ENCODE data around the gene NOXO1.

DNA sequence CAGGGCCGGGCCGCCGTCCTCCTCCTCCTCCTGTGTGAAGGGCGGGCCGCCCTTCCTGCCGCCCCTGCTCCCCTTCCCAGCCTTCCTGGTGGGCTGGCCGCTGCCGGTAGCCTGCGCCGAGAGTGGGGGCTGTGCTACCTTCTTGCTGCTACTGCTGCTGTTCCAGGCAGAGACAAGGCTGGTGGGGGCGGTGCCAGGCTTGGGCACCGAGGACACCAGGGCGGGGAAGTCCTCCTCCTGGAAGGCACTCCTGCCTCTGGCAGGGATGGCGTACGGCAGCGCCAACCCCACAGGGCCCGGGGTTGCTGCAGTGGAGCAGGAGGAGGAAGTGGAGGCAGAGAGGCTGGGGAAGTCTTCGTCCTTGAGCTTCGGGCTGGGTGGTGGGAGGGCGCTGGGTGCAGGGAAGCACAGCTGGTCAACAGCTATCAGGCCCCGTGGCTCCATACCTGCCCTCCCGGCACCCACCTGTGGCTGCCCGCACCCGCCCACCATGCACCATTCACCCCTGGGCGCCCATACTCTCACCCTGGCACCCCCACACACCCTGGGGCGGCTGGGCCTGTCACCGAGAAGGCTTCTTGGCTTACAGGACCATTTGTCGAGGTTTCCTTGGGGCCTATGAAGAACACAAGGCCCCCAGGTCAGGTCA, 18.7 kb upstream of the NOXO1 start:
- TF ChIP-seq, protein P1, sequence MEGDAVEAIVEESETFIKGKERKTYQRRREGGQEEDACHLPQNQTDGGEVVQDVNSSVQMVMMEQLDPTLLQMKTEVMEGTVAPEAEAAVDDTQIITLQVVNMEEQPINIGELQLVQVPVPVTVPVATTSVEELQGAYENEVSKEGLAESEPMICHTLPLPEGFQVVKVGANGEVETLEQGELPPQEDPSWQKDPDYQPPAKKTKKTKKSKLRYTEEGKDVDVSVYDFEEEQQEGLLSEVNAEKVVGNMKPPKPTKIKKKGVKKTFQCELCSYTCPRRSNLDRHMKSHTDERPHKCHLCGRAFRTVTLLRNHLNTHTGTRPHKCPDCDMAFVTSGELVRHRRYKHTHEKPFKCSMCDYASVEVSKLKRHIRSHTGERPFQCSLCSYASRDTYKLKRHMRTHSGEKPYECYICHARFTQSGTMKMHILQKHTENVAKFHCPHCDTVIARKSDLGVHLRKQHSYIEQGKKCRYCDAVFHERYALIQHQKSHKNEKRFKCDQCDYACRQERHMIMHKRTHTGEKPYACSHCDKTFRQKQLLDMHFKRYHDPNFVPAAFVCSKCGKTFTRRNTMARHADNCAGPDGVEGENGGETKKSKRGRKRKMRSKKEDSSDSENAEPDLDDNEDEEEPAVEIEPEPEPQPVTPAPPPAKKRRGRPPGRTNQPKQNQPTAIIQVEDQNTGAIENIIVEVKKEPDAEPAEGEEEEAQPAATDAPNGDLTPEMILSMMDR (IDR thresholded peaks at IDR 0.05; ENCODE audit: poor library complexity, severe bottlenecking): no peak
- TF ChIP-seq EP300 (conservative IDR thresholded peaks at IDR 0.05; ENCODE audit: poor library complexity, severe bottlenecking) (no peak), POLR2AphosphoS5 (IDR thresholded peaks at IDR 0.05) (no peak), SMC3 (conservative IDR thresholded peaks at IDR 0.05; ENCODE audit: poor library complexity) (no peak), RAD21 (conservative IDR thresholded peaks at IDR 0.05) (no peak), TAF1 (IDR thresholded peaks at IDR 0.05; ENCODE audit: low read depth) (no peak), EZH2 (IDR thresholded peaks at IDR 0.05; ENCODE audit: borderline replicate concordance, insufficient read depth, low read length, poor library complexity, severe bottlenecking) (no peak), MXI1 (conservative IDR thresholded peaks at IDR 0.05; ENCODE audit: poor library complexity, severe bottlenecking) (no peak)
- TF ChIP-seq, protein P2, sequence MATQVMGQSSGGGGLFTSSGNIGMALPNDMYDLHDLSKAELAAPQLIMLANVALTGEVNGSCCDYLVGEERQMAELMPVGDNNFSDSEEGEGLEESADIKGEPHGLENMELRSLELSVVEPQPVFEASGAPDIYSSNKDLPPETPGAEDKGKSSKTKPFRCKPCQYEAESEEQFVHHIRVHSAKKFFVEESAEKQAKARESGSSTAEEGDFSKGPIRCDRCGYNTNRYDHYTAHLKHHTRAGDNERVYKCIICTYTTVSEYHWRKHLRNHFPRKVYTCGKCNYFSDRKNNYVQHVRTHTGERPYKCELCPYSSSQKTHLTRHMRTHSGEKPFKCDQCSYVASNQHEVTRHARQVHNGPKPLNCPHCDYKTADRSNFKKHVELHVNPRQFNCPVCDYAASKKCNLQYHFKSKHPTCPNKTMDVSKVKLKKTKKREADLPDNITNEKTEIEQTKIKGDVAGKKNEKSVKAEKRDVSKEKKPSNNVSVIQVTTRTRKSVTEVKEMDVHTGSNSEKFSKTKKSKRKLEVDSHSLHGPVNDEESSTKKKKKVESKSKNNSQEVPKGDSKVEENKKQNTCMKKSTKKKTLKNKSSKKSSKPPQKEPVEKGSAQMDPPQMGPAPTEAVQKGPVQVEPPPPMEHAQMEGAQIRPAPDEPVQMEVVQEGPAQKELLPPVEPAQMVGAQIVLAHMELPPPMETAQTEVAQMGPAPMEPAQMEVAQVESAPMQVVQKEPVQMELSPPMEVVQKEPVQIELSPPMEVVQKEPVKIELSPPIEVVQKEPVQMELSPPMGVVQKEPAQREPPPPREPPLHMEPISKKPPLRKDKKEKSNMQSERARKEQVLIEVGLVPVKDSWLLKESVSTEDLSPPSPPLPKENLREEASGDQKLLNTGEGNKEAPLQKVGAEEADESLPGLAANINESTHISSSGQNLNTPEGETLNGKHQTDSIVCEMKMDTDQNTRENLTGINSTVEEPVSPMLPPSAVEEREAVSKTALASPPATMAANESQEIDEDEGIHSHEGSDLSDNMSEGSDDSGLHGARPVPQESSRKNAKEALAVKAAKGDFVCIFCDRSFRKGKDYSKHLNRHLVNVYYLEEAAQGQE (IDR thresholded peaks at IDR 0.05; ENCODE audit: borderline replicate concordance): no peak

All from neural cell (in vitro differentiated cells).